Stimulated activated CD8-positive, alpha-beta memory T cell treated with anti-CD3 and anti-CD28 coated beads, Interleukin-4, amount 100 ng/mL, for 24 hours (primary cell): Measurements from ENCODE around the gene GJA1.
"Not testable (repeated sequence)": the region's sequence is repeated elsewhere in the genome, so short reads cannot be mapped to it uniquely, and the experiment has no call there.

Experiments used
- DNase-seq: peaks from one replicate; pipeline ENCODE4 v3.0.0-alpha.2; 2020; ENCODE audit warnings: low read depth

Gene GJA1

GRCh38 chr6:121435444-121436069, at the start of gene GJA1:
GJA1 (plus strand) TSS chr6:121435646; CDS start chr6:121446848, 11,202 bp downstream.
- DNase-seq, result no peak

GRCh38 chr6:121386551-121386950, 48.9 kb upstream of the GJA1 start:
- not testable (repeated sequence) for DNase-seq

DNA sequence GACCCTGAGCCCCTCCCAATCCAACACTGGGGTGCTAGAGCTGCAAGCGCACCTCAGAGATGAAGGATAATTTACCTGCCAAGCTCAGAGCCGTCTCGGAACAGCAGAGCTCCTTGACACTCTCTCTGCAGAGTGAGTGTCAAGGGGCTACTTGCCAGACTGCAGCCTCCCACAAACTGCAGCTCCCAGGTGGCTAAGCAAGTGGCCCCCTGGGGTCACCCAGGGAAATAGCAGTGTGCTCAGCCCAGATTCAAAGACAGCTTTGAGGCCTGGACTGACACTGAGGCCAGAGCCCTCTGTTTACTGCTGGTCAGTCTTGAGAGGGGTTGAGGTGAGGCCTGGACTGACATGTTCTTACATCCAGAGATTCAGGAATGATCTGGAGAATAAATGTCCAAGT, 46.0 kb upstream of the GJA1 start:
- DNase-seq, result no peak

DNA sequence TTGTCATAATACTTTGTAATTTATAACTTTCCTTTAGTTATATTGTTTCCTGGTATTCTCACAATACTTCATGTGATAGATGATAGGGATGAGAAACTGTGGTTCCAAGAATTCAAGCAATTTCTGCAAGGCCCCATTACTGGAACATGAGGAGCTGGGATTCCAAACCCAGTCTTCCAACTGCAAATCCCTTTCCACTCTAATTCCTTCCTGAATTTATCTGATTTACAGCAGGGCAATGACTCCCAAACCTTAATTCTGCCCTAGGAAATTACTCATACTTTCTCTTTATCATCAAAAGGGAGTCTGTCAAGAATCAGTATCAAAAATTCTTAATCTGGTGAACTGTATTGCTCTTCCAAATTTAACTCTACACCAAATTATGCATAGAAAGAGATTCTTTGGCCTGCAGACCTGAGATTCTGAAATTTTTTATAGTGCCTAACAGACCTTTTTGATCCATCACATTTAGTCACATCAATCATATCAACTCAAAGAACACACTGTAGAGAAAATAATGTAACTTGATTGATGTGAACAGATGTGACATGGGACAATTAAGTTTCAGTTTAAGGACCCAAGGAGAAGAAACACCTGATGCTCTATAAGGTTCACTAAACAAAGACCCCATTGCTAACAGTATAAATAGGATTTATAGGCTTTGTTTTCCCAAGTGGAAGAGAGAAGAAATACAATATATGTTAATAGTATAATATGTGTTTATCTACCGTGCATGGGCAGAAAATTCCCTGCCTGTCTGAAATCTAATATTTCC, 41.5 kb upstream of the GJA1 start:
- no peak for DNase-seq

GRCh38 chr6:121395736-121396135, 39.7 kb upstream of the GJA1 start:
- no peak for DNase-seq

DNA sequence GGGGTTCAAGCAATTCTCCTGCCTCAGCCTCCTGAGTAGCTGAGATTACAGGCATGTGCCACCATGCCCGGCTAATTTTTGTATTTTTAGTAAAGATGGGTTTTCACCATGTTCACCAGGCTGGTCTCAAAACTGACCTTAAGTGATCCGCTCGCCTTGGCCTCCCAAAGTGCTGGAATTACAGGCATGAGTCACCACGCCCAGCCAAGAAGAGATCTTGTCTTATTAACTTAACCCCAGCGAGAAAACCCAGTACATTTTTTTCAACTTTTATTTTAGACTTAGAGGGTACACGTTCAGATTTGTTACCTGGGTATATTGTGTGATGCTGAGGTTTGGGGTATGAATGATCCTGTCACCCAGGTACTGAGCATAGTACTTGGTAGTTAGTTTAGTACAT, 38.3 kb upstream of the GJA1 start:
- not testable (repeated sequence) for DNase-seq

- DNase-seq, result no peak
Observed at GRCh38 chr6:121398127-121398526, 37.3 kb upstream of the GJA1 start.

DNA sequence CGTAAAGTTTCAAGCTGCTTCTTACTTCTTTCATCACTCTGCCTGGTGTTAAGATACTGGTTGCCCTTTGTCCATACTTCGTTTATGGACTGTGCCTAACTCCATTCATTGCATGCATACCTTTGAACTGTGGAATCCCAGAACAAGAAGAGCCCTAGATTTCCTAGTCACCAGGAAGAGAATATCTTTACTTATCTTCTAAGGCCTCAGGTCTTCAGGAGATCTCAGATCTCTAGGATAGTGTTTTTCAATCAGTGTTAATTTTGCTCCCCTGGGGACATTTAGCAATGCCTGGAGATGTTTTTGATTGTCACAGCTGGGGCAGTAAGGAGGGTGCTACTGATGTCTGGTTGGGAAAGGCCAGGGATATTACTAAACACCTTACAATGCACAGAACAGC, 35.5 kb upstream of the GJA1 start:
- DNase-seq, result no peak

DNA sequence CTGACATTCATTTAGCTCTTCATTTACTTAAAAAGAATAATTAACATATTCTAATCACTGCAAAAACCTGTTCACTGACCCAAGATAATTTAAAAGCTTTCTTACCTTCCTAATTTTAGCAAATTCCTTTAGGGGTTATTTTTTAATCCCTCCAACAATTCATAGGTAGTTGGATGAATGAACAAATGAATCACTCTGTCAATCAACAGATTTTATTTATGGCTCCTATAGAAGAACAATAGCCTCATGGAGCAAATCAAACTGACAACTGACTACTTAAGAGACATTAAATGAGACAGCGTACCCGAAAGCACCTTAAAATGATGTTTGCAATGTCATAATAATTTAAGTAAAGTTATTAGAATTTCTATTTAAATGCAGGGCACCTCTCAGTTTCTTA, 31.5 kb upstream of the GJA1 start:
- DNase-seq, result no peak

GRCh38 chr6:121405306-121405705, 30.1 kb upstream of the GJA1 start:
- no peak for DNase-seq

DNA sequence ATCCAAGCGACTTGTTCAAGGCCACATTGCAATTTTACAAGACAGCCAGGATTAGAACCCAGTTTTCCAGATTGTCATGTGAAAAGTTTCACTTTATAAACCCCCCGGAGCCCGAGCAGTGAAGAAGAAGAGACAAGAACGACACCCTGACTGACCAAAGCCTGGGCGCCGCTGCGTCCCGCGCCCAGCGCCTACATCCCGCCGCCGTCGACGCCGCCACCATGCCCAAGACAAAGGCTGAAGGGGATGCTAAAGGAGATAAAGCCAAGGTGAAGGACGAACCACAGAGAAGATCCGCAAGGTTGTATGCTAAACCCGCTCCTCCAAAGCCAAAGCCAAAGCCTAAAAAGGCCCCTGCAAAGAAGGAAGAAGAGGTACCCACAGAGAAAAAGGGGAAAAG, 27.1 kb upstream of the GJA1 start:
- no peak for DNase-seq

DNA sequence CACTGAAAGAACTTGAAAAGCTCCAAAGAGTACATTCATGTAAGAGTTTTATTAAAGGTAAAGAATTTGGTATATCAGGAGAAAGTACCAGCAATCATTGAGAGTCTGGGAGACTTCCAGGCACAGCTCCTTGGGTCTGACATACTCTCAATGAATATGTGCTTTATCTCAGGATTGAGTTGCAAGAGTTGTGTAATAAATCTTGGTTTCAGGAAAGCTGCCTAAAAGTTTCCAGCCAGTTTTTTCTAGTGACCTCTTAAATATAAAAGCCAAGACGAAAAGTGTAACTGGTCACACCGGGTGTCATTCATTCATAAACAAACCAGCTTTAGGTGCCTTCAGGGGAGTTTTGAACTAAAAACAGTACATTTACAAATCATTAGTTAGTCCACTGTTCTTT, 21.6 kb upstream of the GJA1 start:
- no peak for DNase-seq

DNA sequence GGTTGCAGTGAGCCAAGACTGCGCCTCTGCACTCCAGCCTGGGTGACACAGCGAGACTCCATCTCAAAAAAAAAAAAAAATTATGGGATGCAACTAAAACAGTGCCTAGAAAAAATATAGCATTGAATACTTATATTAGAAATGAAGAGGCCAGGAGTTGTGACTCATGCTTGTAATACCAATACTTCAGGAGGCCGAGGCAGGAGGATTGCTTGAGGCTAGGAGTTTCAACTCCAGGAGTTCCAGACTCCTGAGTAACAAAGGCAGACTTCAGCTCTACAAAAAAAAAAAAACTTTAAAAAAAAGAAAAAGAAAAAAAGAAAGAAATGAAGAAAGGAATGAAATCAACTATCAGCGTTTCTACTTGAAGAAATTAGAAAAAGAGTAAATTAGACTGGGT, 17.1 kb upstream of the GJA1 start:
- DNase-seq, result no peak

DNA sequence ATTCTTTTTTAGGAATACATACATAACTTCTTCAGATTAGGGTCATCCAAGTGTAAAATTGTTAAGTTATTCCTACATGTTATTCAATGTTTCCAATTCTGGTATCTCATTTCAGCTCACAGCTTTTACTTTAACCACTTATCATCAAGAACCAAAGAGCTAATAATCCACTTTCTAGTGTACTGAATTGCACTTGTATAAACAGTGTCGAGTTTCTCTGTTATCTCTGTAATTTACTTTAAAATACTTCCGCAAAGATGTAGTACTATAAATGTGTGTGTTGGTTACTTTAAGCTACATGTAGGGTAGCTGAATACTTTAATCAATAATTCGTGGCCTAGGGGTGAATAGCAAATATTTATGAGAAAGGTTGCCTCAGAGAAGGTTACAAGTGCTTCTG, 8.8 kb upstream of the GJA1 start:
- DNase-seq, result no peak

- DNase-seq, result no peak
Observed at GRCh38 chr6:121428872-121429756, 6.3 kb upstream of the GJA1 start.

- DNase-seq, result no peak
Observed at GRCh38 chr6:121430514-121431460, 4.7 kb upstream of the GJA1 start.

- DNase-seq, result not testable (repeated sequence)
Observed at GRCh38 chr6:121431776-121432175, 3.7 kb upstream of the GJA1 start.

GRCh38 chr6:121434037-121434770, 1.2 kb upstream of the GJA1 start:
- no peak for DNase-seq

DNA sequence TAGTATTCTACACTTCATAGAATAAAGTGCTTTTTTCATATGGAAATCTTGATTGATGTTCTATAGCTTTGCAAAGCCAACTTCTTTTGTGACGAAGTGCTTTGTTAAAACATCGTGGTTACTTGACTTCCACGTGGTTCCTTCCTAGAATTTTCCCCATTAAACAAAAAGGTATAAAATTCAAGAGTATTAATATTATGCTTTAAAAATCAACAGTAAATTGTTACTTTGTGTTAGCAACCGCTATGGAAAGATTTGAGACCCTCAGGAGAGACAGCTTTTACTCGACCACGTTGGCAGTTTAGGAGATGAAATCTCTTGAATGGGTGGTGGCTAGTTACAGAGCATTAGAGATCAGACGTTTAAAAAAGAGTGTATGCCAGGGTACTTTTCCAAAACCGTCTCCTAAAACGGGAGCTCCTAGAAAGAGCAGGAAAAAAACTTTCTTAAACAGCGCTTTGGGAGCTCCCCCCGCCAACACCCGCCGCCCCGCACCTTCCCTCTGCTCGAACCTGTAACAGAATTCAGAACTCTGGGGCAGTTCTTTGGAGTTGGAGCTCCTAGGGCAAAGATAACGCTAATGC, 920 bp downstream of the GJA1 start:
- DNase-seq, result no peak
